H9 (cell line): ENCODE data around the gene WNT6. TPM values are rescaled to one million over a fixed set of nuclear protein-coding genes. Genes with fewer than 3 reads are reported as not detected.

Experiments
- DNase-seq: peaks from one replicate; pipeline ENCODE4 v3.0.0-alpha.2; 2017
- H2AFZ ChIP-seq: one replicate; pipeline ENCODE4 v1.6.1; 2013; ENCODE audit warnings: mild to moderate bottlenecking, low read length, control low read depth, moderate library complexity
- H2AK5ac ChIP-seq: 2 replicates; pipeline ENCODE4 v1.6.1; 2013; ENCODE audit warnings: low read length, control low read depth, mixed read lengths; ENCODE audit not compliant: insufficient read length
- H2BK120ac ChIP-seq: one replicate; pipeline ENCODE4 v1.6.1; 2013; ENCODE audit warnings: low read depth, mild to moderate bottlenecking, low read length, control low read depth, inconsistent platforms; ENCODE audit not compliant: poor library complexity, severe bottlenecking
- H2BK12ac ChIP-seq: 2 replicates; pipeline ENCODE4 v1.6.1; 2013; ENCODE audit warnings: low read length, control low read depth, mixed read lengths, low read depth; ENCODE audit not compliant: insufficient read length
- H2BK15ac ChIP-seq: 2 replicates; pipeline ENCODE4 v1.6.1; 2013; ENCODE audit warnings: low read depth, low read length, control low read depth
- H2BK20ac ChIP-seq: one replicate; pipeline ENCODE4 v1.6.1; 2013; ENCODE audit warnings: low read depth, mild to moderate bottlenecking, low read length, control low read depth, inconsistent platforms; ENCODE audit not compliant: poor library complexity, severe bottlenecking
- H2BK5ac ChIP-seq: 2 replicates; pipeline ENCODE4 v1.6.1; 2013; ENCODE audit warnings: low read length, control low read depth, mixed read lengths; ENCODE audit not compliant: insufficient read length
- H3K14ac ChIP-seq: 2 replicates; pipeline ENCODE4 v1.6.1; 2013; ENCODE audit warnings: low read length, control low read depth; ENCODE audit not compliant: insufficient read depth
- H3K18ac ChIP-seq: 2 replicates; pipeline ENCODE4 v1.6.1; 2013; ENCODE audit warnings: low read depth, mild to moderate bottlenecking, mixed read lengths, low read length, control low read depth; ENCODE audit not compliant: insufficient read length
- H3K23ac ChIP-seq: 2 replicates; pipeline ENCODE4 v1.6.1; 2013; ENCODE audit warnings: low read length, control low read depth, mixed read lengths, low read depth; ENCODE audit not compliant: insufficient read length
- H3K23me2 ChIP-seq: 2 replicates; pipeline ENCODE4 v1.6.1; 2013; ENCODE audit warnings: low read depth, mild to moderate bottlenecking, mixed read lengths, low read length, control low read depth; ENCODE audit not compliant: insufficient read length, poor library complexity, severe bottlenecking
- H3K27ac ChIP-seq: 2 replicates; pipeline ENCODE4 v1.5.1; 2013; ENCODE audit warnings: low read length, control low read depth, mixed read lengths, low read depth; ENCODE audit not compliant: insufficient read length
- H3K27me3 ChIP-seq: 2 replicates; pipeline ENCODE4 v1.6.1; 2013; ENCODE audit warnings: low read length, control low read depth, inconsistent platforms; ENCODE audit not compliant: insufficient read depth
- H3K4ac ChIP-seq: 2 replicates; pipeline ENCODE4 v1.6.1; 2013; ENCODE audit warnings: low read depth, mild to moderate bottlenecking, control low read depth, inconsistent platforms, low read length, moderate library complexity
- H3K4me1 ChIP-seq: 2 replicates; pipeline ENCODE4 v1.6.1; 2013; ENCODE audit warnings: low read length, control low read depth, inconsistent platforms; ENCODE audit not compliant: insufficient read depth
- H3K4me2 ChIP-seq: 2 replicates; pipeline ENCODE4 v1.6.1; 2013; ENCODE audit warnings: low read length, control low read depth, mixed read lengths; ENCODE audit not compliant: insufficient read length, insufficient read depth
- H3K56ac ChIP-seq: 2 replicates; pipeline ENCODE4 v1.6.1; 2013; ENCODE audit warnings: low read depth, mild to moderate bottlenecking, mixed read lengths, low read length, control low read depth; ENCODE audit not compliant: insufficient read length
- H3K79me1 ChIP-seq: 2 replicates; pipeline ENCODE4 v1.6.1; 2013; ENCODE audit warnings: low read depth, mild to moderate bottlenecking, moderate library complexity, low read length, control low read depth, inconsistent platforms; ENCODE audit not compliant: insufficient read depth, poor library complexity, severe bottlenecking
- H3K79me2 ChIP-seq: 2 replicates; pipeline ENCODE4 v1.6.1; 2013; ENCODE audit warnings: low read length, control low read depth, inconsistent platforms; ENCODE audit not compliant: insufficient read depth
- H3K9ac ChIP-seq: 2 replicates; pipeline ENCODE4 v1.6.1; 2013; ENCODE audit warnings: low read length, control low read depth, mixed read lengths; ENCODE audit not compliant: insufficient read length; ENCODE audit errors: extremely low read depth
- H3K9me3 ChIP-seq: one replicate; pipeline ENCODE4 v1.6.1; 2013; ENCODE audit warnings: low read depth, low read length, inconsistent platforms; ENCODE audit not compliant: control insufficient read depth
- H3T11ph ChIP-seq: one replicate; pipeline ENCODE4 v1.6.1; 2013; ENCODE audit warnings: mild to moderate bottlenecking, low read length, control low read depth, inconsistent platforms
- H4K20me1 ChIP-seq: one replicate; pipeline ENCODE4 v1.6.1; 2013; ENCODE audit not compliant: control insufficient read depth, insufficient read length, insufficient read depth
- H4K5ac ChIP-seq: 2 replicates; pipeline ENCODE4 v1.6.1; 2013; ENCODE audit warnings: low read depth, mild to moderate bottlenecking, mixed read lengths, low read length, control low read depth; ENCODE audit not compliant: insufficient read length
- H4K8ac ChIP-seq: replicated peaks from 2 replicates; pipeline ENCODE4 v1.6.1; 2013; ENCODE audit warnings: low read length, control low read depth, mixed read lengths, low read depth; ENCODE audit not compliant: insufficient read length
- H4K91ac ChIP-seq: 2 replicates; pipeline ENCODE4 v1.6.1; 2013; ENCODE audit warnings: low read depth, mild to moderate bottlenecking, moderate library complexity, mixed read lengths, low read length, control low read depth; ENCODE audit not compliant: insufficient read length
- H3K27ac Mint-ChIP-seq, 3 experiments: 2 replicates in 2 of 3; 3 replicates in 1 of 3; pipeline ENCODE4 v1.8.0; 2020 to 2021; ENCODE audit warnings: mixed read lengths in 3 of 3, mild to moderate bottlenecking in 1 of 3, moderate library complexity in 1 of 3
- H3K27me3 Mint-ChIP-seq: 2 replicates; pipeline ENCODE4 v1.8.0; 2021; ENCODE audit warnings: low read depth, mild to moderate bottlenecking, moderate library complexity, mixed read lengths
- H3K36me3 Mint-ChIP-seq, 3 experiments: 2 replicates in 2 of 3; 3 replicates in 1 of 3; pipeline ENCODE4 v1.8.0; 2020 to 2021; ENCODE audit warnings: low read depth in 3 of 3, mixed read lengths in 3 of 3; ENCODE audit not compliant: insufficient read depth in 1 of 3
- H3K4me1 Mint-ChIP-seq, 2 experiments: 2 replicates each; pipeline ENCODE4 v1.8.0; 2020; ENCODE audit warnings: mixed read lengths in 2 of 2
- H3K4me3 Mint-ChIP-seq, 2 experiments: 2 replicates in 1 of 2; 3 replicates in 1 of 2; pipeline ENCODE4 v1.8.0; 2020 to 2021; ENCODE audit warnings: mild to moderate bottlenecking in 2 of 2, mixed read lengths in 2 of 2, moderate library complexity in 1 of 2
- H3K9me3 Mint-ChIP-seq, 2 experiments: 2 replicates in 1 of 2; 3 replicates in 1 of 2; pipeline ENCODE4 v1.8.0; 2020; ENCODE audit warnings: mild to moderate bottlenecking in 2 of 2, mixed read lengths in 2 of 2, moderate library complexity in 1 of 2
- WGBS: extraction: QIAGEN DNeasy Blood & Tissue Kit; methylation state at CpG from one replicate; pipeline ENCODE4 v1.1.7; 2013; ENCODE audit warnings: missing lambda C conversion rate, low lambda C conversion rate, mixed read lengths; ENCODE audit not compliant: insufficient read length; ENCODE audit errors: extremely low coverage; 5-methylcytosine and 5-hydroxymethylcytosine counted together
- total RNA-seq: library from RNA; stranded (reverse); gene quantifications from 2 replicates; pipeline ENCODE4 v1.2.1, GENCODE V29; 2021
- TF ChIP-seq, protein P1 (sequence below): fragments of 200-600 bp; sonication (generic); conservative IDR thresholded peaks from 3 replicates; pipeline ENCODE4 v1.8.0; 2021; ENCODE audit warnings: antibody characterized with exemption, mild to moderate bottlenecking

The WNT6 gene
- total RNA-seq, 1 experiment from 2014 or later, result not detected

DNA sequence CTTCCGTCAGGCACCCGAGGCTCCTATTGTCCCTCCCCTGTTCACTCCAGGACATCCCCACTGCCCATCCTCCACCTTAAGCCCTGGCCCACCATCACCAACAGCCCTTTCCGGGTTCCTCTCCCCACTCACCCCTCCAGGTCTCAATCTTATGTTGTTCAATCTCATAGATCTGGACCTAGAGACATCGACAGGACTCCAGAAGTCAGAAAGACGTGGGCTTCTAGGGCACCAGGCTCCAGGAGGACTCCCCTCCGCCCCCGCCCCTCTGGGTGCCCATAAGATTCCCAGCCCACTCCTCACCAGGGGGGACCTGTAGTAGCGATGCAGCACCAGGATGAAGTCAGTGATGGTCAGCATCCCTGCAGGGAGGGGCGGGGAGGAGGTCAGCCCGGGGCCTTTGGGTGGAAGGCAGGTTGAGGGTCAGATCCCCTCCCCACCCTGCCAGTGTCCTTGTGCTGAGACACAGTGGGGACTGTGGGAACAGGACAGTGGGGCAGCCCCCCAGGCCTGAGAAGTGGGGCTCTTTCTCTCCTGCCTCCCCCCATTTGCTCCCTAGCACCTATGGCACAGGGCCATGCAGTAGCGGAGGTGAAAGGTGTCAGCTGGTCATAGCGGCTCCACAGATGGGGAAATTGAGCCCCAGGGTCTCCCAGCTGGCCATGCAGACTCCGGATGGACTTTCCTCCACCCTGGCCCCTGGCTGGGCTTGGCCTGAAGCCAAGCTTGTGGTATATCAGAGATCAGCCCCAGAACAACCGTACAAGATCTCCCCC is 31.7 kb upstream of the WNT6 start:
- WGBS, result no CpG with 5 or more reads among the region's 14 CpGs
- H2AFZ ChIP-seq, result no peak overlapping the region
- no peaks in the 10 kb centered on the region for H3K4me1 ChIP-seq
- H2BK12ac ChIP-seq, result no peak overlapping the region
- H2BK15ac ChIP-seq, result no peak overlapping the region
- no peaks in the 10 kb centered on the region for H3K23me2 ChIP-seq
- no peak overlapping the region for H3K23ac ChIP-seq
- H3K14ac ChIP-seq, result no peak overlapping the region
- no peak overlapping the region for H3K9ac ChIP-seq
- no peak for DNase-seq
- no peak overlapping the region for H2AK5ac ChIP-seq
- no peaks in the 10 kb centered on the region for H3K9me3 ChIP-seq
- H4K20me1 ChIP-seq, result no peaks in the 10 kb centered on the region
- H3K79me2 ChIP-seq, result no peaks in the 10 kb centered on the region
- TF ChIP-seq, protein P1, sequence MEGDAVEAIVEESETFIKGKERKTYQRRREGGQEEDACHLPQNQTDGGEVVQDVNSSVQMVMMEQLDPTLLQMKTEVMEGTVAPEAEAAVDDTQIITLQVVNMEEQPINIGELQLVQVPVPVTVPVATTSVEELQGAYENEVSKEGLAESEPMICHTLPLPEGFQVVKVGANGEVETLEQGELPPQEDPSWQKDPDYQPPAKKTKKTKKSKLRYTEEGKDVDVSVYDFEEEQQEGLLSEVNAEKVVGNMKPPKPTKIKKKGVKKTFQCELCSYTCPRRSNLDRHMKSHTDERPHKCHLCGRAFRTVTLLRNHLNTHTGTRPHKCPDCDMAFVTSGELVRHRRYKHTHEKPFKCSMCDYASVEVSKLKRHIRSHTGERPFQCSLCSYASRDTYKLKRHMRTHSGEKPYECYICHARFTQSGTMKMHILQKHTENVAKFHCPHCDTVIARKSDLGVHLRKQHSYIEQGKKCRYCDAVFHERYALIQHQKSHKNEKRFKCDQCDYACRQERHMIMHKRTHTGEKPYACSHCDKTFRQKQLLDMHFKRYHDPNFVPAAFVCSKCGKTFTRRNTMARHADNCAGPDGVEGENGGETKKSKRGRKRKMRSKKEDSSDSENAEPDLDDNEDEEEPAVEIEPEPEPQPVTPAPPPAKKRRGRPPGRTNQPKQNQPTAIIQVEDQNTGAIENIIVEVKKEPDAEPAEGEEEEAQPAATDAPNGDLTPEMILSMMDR, result no peak
- H3K56ac ChIP-seq, result no peak overlapping the region
- no peak overlapping the region for H3K18ac ChIP-seq
- peaks cover 11% of the 10 kb centered on the region for H3K27me3 Mint-ChIP-seq
- H3K4me1 Mint-ChIP-seq, result peaks cover under 1 to 5% of the 10 kb centered on the region in 2 experiments; a peak in 2 of 4 replicates
- no peak overlapping the region for H2BK20ac ChIP-seq
- no peak overlapping the region for H3K4ac ChIP-seq
- no peak overlapping the region for H2BK120ac ChIP-seq
- no peak overlapping the region for H3K4me3 Mint-ChIP-seq
- H3K79me1 ChIP-seq, result no peaks in the 10 kb centered on the region
- H3T11ph ChIP-seq, result no peak overlapping the region
- H3K36me3 Mint-ChIP-seq, result no peaks in the 10 kb centered on the region; a peak in 1 of 7 replicates
- no peaks in the 10 kb centered on the region for H3K27me3 ChIP-seq
- H3K27ac Mint-ChIP-seq, result no peak overlapping the region
- H3K4me2 ChIP-seq, result no peak overlapping the region
- no peaks in the 10 kb centered on the region for H3K9me3 Mint-ChIP-seq
- no peak overlapping the region for H4K8ac ChIP-seq
- no peak overlapping the region for H4K91ac ChIP-seq
- no peak overlapping the region for H4K5ac ChIP-seq
- no peak overlapping the region for H3K27ac ChIP-seq
- H2BK5ac ChIP-seq, result no peak overlapping the region
